PFSK-1 (cell line): ENCODE results near the gene CD244.
A peak's percentile ranks its signal among the peaks of the same experiment; 100 is the strongest.

Experiments used
- FOXP2 ChIP-seq: optimal IDR thresholded peaks from 2 replicates; pipeline ENCODE3; 2011; ENCODE audit warnings: borderline replicate concordance, control low read depth, inconsistent platforms; ENCODE audit not compliant: insufficient read depth; ENCODE audit errors: extremely low read length, extremely low read depth
- POLR2AphosphoS5 ChIP-seq: IDR thresholded peaks from 2 replicates; pipeline ENCODE4 v1.6.1; 2012; ENCODE audit warnings: low read depth, mild to moderate bottlenecking, control low read depth, low read length, moderate library complexity
- SIN3A ChIP-seq: IDR thresholded peaks from 2 replicates; pipeline ENCODE4 v1.6.1; 2012; ENCODE audit warnings: mild to moderate bottlenecking, low read length, moderate library complexity, borderline replicate concordance; ENCODE audit not compliant: insufficient read depth
- TAF1 ChIP-seq: IDR thresholded peaks from 2 replicates; pipeline ENCODE4 v1.6.1; 2012; ENCODE audit warnings: low read length, control low read depth, borderline replicate concordance; ENCODE audit not compliant: insufficient read depth
- TF ChIP-seq, protein P1 (sequence below), 2 experiments: IDR thresholded peaks; 2 replicates each; pipeline versions ENCODE4 v1.6.1 to v1.8.0; 2011 to 2012; ENCODE audit warnings: low read depth in 2 of 2, low read length in 2 of 2, control low read depth in 1 of 2, inconsistent platforms in 1 of 2, mild to moderate bottlenecking in 1 of 2, moderate library complexity in 1 of 2; ENCODE audit not compliant: insufficient read depth in 1 of 2

The CD244 gene

DNA sequence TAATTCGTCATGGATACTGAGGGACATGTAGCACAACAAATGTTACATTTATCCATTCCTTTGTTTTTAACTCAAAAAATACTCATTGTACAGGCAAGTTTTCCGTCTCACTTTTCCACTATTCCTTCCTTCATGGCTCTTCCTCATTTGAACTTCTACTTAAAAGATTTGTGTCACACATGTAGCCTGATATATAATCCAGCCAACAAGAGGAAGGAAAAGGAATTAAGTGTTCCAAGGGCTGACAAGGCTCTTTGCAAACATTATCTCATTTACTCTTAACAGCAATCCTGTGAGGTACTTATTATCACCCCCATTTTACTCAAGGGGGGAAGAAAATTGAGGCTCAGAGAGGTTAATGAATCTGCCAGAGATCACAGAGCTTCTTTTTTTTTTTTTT lies 22.9 kb downstream of the CD244 start:
- TF ChIP-seq SIN3A, result no peak
- TF ChIP-seq, protein P1, sequence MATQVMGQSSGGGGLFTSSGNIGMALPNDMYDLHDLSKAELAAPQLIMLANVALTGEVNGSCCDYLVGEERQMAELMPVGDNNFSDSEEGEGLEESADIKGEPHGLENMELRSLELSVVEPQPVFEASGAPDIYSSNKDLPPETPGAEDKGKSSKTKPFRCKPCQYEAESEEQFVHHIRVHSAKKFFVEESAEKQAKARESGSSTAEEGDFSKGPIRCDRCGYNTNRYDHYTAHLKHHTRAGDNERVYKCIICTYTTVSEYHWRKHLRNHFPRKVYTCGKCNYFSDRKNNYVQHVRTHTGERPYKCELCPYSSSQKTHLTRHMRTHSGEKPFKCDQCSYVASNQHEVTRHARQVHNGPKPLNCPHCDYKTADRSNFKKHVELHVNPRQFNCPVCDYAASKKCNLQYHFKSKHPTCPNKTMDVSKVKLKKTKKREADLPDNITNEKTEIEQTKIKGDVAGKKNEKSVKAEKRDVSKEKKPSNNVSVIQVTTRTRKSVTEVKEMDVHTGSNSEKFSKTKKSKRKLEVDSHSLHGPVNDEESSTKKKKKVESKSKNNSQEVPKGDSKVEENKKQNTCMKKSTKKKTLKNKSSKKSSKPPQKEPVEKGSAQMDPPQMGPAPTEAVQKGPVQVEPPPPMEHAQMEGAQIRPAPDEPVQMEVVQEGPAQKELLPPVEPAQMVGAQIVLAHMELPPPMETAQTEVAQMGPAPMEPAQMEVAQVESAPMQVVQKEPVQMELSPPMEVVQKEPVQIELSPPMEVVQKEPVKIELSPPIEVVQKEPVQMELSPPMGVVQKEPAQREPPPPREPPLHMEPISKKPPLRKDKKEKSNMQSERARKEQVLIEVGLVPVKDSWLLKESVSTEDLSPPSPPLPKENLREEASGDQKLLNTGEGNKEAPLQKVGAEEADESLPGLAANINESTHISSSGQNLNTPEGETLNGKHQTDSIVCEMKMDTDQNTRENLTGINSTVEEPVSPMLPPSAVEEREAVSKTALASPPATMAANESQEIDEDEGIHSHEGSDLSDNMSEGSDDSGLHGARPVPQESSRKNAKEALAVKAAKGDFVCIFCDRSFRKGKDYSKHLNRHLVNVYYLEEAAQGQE (IDR thresholded peaks at IDR 0.05; ENCODE audit: insufficient read depth in 1 of 2, low read depth in 2 of 2, low read length in 2 of 2), result no peak

- TF ChIP-seq TAF1 (no peak), POLR2AphosphoS5 (no peak), SIN3A (no peak), FOXP2 (no peak)
- TF ChIP-seq, protein P1 (IDR thresholded peaks at IDR 0.05; ENCODE audit: insufficient read depth in 1 of 2, low read depth in 2 of 2, low read length in 2 of 2), result no peak
Measured at GRCh38 chr1:160838888-160839287, 23.8 kb downstream of the CD244 start.

DNA sequence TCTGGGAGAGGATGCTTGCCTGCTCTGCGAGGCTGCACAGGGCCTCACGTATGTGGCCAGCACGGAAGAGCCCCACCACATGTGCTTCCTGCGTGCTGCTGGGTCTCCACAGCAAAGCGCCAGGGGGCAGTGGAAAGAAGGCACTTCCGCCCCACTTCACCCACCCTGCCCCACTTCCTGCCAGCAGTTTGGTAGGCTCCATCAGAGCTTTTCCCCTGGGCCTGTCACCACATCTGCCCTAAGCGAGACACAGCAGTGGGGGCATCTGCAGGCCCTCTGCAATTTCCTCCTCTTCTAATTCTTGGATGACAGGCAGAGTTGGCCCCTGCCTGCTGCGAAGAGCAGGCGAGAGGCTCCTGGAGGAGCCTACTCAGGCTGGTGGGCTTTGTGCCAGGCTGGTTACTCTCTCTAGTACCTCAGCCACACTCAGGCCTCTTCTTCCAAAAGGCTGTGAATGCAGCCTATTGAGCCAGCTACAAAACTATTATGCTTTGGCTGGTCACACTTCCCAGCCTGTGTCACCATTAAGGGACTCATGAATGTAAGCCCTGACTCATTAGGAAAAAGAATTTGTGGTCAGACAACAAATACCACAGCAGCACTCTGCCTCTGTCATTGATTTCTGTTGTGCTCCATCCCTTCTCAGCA lies 25.0 kb downstream of the CD244 start:
- TF ChIP-seq POLR2AphosphoS5 (no peak), FOXP2 (peak; percentile 34), SIN3A (no peak), TAF1 (no peak)

DNA sequence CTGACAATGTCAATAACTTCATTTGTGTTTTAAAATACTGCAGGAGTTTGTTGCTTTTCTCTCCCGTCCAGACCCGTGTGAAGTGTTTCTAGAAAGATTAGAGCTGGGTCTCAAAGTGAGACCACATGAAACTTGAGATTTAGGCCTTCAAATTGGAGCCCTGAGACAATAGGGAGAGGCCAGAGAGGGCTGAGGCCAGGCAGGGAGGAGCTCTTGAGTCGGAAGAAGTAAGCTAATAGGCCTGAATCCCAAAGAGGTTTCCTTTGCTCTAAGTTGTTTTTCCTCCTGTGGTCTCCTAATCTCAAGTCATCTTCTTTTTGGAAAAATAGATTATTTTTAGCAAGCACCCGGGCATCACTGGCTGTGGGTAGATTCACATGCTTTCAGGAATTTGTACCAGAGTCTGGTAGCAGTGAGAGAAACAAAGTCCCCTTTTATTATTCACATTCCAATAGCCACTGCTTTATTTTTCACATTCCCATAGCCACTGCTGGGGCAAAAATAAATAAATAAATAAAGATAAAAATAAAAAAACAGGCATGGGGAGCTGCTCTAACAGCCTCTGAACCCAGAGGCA lies 25.6 kb downstream of the CD244 start:
- no peak for TF ChIP-seq SIN3A
- no peak for TF ChIP-seq POLR2AphosphoS5
- no peak for TF ChIP-seq TAF1
- TF ChIP-seq, protein P1 (IDR thresholded peaks at IDR 0.05; ENCODE audit: insufficient read depth in 1 of 2, low read depth in 2 of 2, low read length in 2 of 2), result no peak
- no peak for TF ChIP-seq FOXP2

GRCh38 chr1:160836561-160836960 lies 26.1 kb downstream of the CD244 start:
- TF ChIP-seq SIN3A, result no peak
- TF ChIP-seq, protein P1 (IDR thresholded peaks at IDR 0.05; ENCODE audit: insufficient read depth in 1 of 2, low read depth in 2 of 2, low read length in 2 of 2), result no peak
- TF ChIP-seq POLR2AphosphoS5, result no peak
- no peak for TF ChIP-seq FOXP2
- no peak for TF ChIP-seq TAF1
